ENCODE measurements around the gene MRTO4.
"Not testable (repeated sequence)": the region's sequence is repeated elsewhere in the genome, so short reads cannot be mapped to it uniquely, and the experiment has no call there.

Gene MRTO4

DNA sequence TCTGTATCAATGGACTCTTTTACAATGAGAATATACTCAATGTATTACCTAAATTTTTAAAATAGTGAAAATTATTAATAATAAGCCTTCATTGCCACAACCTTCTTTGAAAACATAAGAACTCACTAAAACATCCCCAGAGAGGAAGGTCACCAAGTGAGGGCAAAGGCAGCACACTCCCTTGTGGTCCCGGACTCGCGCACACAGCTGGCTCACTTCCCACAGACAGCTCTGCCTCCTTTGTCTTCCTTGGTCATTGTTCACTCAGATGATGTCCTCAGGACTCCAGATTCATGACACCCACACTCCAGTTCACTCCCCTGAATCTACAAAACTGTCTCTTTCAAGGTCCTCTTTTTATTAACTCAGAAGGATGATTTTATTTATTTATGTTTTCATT is 22.4 kb upstream of the MRTO4 start:
- no peak for DNase-seq

DNA sequence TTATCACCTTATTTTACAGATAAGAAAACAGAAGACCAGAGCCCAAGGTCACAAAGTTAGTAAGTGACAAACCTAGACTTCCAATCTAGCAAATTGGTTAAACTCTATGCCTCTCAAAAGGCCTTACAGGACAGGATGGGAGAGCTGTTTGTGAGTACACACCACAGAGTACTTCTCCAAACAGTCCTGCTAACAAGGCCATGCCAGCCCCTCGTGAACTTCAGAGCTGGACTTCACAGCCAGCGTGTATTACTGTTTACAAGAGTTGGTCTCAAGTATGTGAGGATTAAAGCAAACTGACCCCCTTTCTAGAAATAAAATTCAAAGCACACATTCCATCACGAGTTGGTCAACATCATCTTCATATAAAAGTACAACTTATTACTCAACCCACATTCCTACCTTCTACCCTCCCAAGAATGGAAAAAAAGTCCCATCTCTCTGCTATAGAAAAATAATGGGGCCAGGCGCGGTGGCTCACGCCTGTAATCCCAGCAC is 21.7 kb upstream of the MRTO4 start:
- no peak for DNase-seq

DNA sequence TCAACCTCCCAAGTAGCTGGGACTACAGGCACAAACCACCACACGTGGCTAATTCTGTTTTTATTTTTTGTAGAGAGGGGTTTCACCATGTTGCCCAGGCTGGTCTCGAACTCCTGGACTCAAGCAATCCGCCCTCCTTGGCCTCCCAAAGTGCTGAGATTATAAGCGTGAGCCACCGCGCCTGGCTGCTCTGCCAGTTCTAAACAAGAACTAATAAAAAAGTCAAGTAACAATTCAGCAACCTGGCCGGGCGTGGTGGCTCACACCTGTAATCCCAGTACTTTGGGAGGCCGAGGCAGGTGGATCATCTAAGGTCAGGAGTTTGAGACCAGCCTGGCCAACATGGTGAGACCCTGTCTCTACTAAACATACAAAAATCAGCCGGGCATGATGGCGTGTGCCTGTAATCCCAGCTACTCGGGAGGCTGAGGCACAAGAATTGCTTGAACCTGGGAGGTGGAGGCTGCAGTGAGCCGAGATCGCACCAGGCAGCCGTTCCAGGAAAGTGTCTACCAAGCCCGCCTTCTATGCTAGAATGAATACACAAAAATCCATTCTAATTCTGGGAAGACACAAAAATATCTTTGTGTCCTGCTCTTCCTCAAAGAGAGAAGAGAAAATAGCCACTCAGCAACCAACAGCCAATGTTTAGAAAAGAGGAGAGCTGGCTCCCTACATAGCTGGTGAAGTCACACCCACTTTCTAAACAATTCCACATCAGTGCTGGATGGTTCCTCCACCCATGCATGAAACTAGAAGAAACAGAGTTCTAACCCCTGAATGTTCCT is 19.7 kb upstream of the MRTO4 start:
- DNase-seq: not testable (repeated sequence)

DNA sequence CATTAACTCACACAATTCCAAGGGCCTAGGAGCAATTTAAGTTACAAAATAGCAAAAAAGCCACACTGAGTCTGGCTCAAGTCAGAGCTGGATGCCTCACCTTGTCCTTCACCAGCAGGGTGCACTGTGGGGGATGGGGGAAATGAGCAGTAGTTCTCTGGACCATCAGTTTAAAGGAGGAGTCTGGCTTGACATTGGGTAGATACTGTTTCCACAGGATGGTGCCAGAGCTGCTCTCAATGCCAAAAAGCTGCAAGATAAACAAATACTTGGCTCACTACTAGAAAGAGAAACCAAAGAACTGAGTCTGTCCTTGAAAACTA is 19.1 kb upstream of the MRTO4 start:
- no peak for DNase-seq

DNA sequence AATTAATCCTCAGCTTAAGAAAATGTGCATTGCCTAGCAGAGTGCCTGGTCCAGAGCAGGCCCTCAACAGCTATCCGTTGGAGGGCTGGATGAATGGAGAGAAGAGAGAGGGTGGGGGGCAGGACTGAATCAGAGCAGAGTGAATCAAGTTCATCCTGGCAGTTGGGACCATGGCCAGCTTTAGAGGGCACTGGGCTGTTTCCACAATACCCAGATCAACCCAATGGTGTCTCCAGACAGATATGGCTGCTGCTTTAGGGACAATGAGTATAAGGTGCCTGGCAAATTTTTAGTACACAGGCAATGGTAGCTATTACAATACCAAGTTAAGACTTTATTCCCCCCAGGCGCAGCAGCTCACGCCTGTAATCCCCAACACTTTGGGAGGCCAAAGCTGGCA is 17.4 kb upstream of the MRTO4 start:
- DNase-seq: no peak

DNA sequence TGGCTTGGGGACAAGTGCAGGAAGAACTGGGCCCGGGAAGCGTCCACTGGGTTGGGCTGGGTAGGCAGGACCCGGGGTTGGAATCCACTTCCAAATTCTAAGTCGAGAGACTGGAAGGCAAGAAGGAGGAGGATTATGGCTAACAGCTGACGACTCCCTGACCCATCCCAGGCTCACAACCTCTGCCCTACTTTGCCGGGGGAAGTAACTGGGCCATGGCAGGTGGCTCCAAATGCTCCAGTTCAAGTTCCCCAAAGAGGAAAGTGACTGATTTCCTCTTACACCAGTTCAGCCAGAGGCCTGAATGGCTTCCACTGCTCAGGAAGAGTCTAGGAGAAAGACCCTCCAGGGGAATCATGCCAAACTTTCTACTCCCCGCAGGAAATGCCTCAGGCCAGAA is 11.7 kb upstream of the MRTO4 start:
- no peak for DNase-seq

DNA sequence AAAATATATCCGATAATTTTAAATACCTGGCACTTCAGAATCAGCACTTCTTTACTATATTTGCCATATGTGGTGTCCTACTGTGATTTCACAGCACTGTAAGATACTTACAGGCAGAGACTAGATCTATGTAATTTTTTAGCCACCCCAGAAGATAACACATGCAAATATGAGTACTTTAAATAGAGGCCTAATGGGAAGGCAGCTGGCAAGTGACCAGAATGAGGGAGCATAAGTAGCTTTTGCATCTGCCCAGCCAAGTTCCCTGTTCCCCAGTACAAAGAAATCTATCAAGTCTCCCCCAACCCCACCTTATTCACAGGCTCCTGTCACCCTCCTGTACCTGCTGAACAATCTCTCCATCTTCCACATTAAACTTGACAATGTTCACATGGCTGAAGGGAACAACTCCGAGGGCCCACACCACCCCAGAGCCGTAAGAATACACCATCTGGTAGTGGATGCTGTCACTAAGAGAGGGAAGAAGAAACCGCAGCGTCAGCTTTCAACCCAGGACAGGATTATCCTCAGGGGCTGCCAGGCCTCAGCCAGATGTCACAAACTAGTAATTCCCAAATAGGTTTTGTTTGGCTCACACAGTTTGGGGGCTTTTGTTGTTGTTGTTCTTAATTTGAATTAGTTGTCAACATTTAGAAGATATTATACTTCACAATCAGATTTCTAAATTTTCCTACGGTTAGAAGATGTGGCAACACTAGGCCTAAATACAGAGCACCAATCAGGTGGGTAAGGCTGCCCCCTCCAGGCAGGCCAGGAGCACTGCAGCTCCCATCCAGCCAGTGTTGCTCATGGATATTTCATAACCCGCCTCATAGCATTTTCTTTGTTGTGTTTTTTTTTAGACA is 10.7 kb upstream of the MRTO4 start:
- peak; percentile 74 for DNase-seq

DNA sequence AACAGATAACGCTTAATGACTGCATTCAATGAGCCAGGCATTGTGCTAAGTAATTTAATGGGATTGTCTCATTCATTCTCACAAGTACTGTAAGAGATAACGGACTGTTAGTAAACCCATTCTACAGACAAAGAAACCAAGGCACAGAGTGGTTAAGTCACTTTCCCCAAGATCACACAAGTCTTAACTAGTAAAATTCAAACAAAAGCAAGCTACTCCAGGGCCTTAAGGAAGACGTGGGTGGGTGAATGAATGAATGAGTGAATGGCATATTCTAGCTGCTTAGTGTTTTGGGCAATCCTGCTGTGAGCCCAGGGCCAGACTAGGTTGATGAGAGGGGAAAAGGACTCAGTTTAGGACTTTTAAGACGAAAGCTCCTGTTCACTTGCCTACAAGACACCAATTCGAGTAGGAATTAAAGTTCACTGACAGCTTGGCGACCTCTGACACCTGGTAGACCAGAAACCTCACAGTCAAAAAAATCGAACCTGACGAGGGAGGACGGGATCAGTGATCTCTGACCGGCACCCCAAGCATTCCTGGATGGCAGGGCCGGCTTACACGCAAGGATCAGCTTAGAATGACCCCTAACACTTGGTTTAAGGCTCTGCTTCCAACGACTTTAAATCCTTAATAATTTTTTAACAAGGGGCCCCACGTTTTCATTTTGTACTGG is 838 bp upstream of the MRTO4 start:
- no peak for DNase-seq

DNA sequence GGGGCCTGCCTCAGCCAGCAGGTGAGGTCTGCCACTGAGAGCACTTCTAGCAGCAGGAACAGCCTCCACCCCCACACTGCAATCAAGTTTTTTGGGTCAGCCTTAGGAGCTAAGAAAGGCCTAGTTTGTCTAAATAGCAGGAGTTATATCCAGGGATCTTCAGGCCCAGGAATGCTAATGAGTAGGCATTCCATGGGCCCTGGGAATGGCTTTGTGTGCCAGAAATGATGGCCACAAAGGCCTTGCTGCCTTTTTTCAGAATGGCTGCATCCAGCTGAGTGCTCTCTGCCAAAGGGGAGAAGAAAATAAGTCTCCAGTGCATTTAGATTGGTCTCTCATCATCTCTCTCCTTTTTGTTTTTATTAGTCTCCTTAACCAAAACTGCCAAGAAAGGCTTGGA is 2.8 kb downstream of the MRTO4 start:
- no peak for DNase-seq

DNA sequence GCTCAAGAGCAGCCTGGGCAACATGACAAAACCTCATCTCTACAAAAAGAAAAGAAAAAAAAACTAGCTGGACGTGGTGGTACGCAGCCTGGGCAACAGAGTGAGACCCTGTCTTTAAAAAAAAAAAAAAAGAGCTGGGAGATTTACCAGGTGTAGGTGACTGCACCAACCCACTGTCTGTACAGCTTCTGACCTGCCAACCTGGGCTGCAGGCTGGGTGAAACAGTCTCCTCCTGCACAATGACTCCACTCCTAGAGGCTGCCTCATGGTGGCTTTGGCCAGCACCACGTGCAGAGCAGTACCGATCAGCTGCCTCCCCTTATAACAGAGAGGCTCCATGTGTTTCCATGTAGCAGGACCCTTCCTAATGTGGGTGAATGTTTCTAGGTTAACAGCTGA is 3.7 kb downstream of the MRTO4 start:
- no peak for DNase-seq

DNA sequence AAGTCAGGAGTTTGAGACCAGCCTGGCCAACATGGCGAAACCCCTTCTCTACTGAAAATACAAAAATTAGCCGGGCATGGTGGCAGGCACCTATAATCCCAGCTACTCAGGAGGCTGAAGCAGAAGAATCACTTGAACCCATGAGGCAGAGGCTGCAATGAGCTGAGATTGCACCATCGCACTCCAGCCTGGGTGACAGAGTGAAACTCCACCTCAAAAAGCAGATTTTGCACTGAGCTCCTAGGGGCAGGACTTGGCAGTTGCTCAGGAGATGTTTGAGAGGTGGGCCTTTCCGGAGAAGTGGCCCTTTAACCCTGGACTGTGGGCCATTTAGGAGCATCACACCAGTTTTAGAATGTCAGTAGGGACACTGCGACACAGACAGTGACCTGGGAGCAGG is 4.7 kb downstream of the MRTO4 start:
- not testable (repeated sequence) for DNase-seq

DNA sequence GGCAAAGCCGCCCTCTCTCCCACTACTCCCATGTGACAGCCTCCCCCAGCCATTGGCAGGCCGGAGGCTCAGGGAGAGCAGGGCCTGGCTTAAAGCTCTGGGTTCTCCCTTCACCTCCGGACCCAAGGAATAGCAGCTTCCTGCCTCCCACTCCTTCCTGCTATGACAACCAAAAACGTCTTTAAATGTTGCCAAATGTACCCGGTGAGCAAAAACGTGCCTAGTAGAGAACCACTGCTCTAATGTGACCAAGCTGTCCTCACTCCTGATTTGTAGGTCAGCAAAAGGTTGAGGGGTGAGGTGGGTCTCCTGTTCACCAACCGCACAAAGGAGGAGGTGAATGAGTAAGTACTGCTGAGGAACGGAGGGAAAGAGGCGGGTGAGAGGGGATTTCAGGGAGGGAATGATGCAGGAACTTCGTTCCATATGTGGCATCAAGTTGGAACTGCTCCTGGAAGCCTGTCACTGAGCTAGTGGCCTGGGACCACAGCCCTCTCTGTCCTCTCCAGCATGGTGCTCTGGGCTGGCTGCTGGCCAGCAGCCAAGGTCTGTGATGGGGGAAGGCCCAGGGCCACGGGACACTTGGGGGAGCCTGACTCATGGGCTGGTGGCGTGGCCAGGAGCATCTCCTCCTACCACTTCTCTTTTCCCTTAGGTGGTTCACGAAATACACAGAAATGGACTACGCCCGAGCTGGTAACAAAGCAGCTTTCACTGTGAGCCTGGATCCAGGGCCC is 5.7 kb downstream of the MRTO4 start:
- DNase-seq: no peak

DNA sequence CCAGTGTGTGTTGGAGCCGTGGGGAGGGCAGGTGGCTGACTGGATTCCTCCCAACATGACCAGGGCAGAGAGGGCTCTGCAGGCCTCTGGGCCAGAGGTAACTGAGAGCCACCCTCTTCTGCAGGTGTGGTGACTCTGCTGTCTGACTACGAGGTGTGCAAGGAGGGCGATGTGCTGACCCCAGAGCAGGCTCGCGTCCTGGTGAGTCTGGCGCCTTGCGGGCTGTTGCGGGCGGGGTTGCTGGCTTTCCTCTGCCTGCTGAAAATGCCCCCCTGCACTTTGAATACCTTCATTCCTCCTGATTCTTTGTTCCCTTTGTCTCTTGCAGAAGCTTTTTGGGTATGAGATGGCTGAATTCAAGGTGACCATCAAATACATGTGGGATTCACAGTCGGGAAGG is 6.7 kb downstream of the MRTO4 start:
- no peak for DNase-seq

DNA sequence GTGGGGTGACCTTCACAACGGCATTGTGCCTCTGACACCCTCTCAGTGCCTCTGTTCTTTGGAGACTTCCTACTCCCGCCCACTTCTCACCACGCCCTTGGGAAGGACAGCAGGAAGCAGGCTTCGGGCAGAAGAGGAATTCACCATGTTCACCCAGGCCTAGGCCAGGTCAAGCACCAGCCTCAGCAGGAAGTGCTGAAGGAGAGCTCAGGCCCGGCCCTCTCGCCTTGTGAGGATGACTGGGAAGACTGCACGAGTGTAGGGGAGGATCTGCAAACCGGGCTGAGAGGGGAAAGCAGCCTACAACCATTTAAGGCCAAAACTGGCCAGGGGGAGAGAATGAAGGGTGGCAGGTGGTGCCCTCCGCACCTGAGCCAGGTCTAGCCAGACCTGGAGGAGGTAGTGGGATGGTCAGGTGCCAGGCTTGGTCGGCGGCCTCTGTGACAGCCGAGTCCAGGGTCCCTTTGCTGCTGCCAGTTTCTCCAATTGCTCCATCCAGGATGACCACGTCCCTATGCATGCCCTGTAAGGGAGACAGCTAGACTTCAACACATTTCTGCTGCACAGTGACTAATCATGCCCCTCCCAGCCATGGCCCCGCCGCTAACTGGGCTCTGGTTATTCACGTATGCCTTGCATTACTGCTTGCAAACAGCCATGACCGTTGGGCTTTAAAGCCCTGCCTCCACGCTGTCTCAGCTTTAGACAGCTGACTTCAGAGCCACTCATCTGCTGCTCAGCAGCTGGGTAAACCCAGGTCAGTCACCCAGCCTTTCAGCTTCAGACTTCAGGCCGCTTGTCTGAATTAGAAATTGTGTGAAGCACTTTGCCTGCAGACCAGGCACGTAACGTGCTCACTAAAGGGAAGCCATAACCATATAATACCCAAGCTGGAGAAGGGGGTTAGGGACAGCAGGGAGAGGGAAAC is 8.9 kb downstream of the MRTO4 start:
- DNase-seq: no peak

DNA sequence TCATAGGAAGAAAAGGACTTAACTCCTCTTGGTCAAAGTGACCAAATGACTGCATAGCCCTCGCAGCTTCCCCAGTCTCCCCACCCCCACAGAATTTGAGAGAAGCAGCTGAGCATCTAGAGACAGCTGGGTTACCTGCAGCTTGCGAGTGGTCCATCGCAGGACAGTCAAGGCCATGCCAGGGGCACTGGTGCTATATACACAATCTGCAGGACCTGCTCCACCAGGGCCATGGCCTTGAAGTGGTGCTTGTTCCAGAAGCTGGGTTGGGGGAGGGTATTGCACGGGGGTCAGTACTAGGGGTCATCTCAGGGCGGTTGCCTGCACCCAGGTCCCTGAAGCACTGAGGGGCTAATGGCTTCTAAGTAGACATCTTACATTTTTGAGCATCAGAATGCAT is 10.4 kb downstream of the MRTO4 start:
- no peak for DNase-seq

DNA sequence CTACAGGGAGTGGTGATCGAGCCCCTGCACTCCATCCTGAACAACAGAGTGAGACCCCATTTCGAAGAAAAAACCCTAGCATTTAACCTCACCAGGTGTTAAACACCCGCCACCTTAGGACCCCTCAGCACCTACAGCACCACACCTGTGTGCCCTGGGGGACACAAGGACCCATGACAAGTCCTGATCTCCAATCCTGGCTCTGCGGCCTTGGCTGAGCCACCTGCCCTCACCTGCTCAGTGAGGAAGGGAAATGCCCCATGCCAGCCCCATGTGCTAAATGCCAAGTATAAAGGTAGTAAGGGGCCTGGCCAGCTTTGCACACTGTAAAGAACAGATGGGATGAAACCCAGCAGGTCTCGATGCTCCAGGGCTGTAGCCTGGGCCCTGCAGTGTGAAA is 11.1 kb downstream of the MRTO4 start:
- DNase-seq: no peak

DNA sequence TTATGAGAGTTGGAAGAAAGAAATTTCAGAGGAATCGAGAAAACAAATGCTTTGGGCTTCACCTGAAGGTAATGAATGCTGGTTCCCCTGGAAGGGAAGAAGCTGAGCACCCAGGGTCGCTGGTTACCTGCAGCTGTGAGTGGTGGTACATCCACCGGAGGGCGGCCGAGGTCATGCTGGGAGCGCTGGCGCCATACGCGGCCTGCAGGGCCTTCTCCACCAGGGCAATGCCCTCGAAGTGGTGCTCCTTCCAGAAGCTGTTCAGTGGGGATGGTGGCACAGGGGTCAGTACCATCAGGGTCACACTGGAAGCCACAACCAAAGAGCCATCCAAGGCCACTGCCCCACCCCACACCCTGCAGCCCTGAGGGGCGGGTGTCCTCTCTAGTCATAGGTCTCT is 16.8 kb downstream of the MRTO4 start:
- DNase-seq: no peak

DNA sequence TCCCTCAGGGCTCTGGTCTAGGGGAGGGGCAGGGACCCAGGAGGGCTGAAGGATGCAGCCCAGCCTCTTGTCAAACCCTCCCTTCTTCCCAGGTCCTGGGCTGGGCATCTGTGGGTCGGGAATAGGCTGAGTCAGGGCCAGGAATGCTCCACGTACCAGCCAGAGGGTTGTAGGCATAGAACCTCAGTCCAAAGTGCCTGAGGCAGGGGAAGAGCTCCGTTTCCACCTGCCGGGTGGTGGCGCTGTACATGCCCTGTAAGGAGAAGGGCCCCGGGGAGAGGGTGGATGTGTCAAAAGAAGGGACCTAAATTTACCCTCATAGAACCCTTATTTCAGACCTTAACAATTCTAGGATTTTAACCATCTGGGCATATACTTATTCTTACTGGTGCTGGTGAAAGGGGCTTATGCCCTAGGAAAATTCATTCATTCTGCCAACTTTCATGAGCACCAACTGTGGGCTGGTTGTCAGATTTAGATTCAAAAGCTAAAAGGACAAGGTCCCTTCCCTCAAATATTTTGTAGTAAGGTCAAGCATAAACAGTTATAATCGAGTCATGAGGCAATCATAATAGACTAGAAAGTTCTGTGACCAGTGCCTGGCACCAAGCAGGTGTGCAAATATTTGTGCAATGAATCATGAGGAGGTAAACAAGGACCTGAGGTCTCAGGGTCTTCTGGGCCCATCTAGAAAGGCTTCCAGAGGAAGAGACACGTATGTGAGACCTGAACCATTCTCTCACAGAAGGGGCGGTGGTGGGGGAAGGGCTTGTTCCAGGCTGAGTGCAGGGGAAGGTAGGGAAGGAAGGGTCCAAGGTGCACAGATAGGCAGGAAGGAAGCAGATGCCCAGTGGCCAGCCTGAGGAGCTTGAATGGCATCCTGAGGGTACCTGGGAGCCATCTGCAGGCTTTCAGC is 18.1 kb downstream of the MRTO4 start:
- not testable (repeated sequence) for DNase-seq

DNA sequence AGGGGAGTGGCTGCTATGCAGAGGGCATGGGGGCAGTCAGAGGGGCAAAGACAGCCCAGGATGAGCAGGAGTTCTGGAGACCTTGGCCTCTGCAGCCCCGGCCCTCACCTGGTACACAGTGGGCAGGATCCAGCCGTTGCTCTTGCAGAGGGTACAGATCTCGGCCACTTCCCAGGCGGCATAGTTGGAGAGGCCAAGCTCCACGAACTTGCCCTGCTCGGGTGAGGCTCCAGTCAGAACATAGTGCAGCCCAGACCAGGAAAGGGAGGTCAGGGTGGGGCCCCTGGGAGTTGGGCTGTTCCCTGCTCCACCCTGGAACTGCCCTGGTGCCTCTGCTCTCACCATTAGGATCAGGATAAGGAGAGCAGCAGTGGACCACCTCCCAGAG is 18.7 kb downstream of the MRTO4 start:
- DNase-seq: not testable (repeated sequence)

DNA sequence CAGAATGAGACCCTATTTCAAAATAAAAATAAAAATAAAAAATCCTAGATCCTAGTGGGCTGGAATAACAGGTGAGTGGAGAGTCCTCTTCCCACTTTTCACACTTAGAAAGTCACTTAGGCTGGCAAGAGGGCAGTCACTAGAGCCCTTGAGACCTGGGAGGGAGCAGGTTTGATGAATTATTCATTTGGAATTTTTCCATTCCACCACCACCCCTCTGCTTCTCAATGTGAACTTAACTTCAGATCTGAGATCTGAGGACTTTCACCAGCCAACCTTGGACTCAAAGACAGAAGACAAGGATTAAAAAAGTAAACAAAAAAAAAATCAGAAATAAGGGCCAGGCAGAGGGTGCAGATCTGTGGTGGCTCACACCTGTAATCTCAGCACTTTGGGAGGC is 20.5 kb downstream of the MRTO4 start:
- no peak for DNase-seq
